ENCODE data around the gene EIF5B.

DNA sequence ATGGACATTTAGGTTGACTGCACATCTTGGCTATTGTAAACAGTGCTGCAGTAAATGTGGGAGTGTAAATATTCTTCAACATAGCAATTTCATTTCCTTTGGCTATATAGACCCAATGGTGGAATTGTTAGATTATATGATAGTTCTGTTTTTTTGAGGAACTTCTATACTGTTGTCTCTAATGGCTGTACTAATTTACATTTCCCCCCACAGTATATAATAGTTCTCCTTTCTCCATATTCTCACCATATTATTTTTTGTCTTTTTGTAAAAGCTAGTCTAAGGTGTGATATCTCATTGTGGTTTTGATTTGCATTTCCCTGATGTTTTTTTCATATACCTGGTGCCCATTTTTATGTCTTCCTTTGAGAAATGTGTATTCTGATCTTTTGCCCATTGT is 13.0 kb downstream of the EIF5B start:
- TF ChIP-seq, protein P1, sequence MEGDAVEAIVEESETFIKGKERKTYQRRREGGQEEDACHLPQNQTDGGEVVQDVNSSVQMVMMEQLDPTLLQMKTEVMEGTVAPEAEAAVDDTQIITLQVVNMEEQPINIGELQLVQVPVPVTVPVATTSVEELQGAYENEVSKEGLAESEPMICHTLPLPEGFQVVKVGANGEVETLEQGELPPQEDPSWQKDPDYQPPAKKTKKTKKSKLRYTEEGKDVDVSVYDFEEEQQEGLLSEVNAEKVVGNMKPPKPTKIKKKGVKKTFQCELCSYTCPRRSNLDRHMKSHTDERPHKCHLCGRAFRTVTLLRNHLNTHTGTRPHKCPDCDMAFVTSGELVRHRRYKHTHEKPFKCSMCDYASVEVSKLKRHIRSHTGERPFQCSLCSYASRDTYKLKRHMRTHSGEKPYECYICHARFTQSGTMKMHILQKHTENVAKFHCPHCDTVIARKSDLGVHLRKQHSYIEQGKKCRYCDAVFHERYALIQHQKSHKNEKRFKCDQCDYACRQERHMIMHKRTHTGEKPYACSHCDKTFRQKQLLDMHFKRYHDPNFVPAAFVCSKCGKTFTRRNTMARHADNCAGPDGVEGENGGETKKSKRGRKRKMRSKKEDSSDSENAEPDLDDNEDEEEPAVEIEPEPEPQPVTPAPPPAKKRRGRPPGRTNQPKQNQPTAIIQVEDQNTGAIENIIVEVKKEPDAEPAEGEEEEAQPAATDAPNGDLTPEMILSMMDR (IDR thresholded peaks at IDR 0.05) = no peak
- TF ChIP-seq POLR2A (IDR thresholded peaks at IDR 0.05) (no peak), EP300 (IDR thresholded peaks at IDR 0.05) (no peak)

Data from tibial nerve (tissue), 4 donors.